Measurements from ENCODE around the gene RASA3.
"Not testable (repeated sequence)": the region's sequence is repeated elsewhere in the genome, so short reads cannot be mapped to it uniquely, and the experiment has no call there.

The RASA3 gene

GRCh38 chr13:114153485-114154080, 21.2 kb upstream of the RASA3 start:
- no peaks in the 10 kb centered on the region for H3K36me3 ChIP-seq (ENCODE audit: control insufficient read depth, insufficient read depth, low read length)
- H3K27me3 ChIP-seq (ENCODE audit: control insufficient read depth, insufficient read depth, low read length) = peaks cover 3% of the 10 kb centered on the region
- H3K9me3 ChIP-seq (ENCODE audit: control insufficient read depth, insufficient read depth, low read length) = no peaks in the 10 kb centered on the region
- H3K4me1 ChIP-seq (ENCODE audit: control insufficient read depth, insufficient read depth, low read length) = no peaks in the 10 kb centered on the region
- no peak overlapping the region for H3K9ac ChIP-seq (ENCODE audit: low read depth, low read length)
- H3K4me3 ChIP-seq (ENCODE audit: low read depth, low read length) = no peak overlapping the region

- no peaks in the 10 kb centered on the region for H3K4me1 ChIP-seq (ENCODE audit: control insufficient read depth, insufficient read depth, low read length)
- no peaks in the 10 kb centered on the region for H3K36me3 ChIP-seq (ENCODE audit: control insufficient read depth, insufficient read depth, low read length)
- peaks cover 3% of the 10 kb centered on the region for H3K27me3 ChIP-seq (ENCODE audit: control insufficient read depth, insufficient read depth, low read length)
- H3K4me3 ChIP-seq (ENCODE audit: low read depth, low read length) = no peak overlapping the region
- no peaks in the 10 kb centered on the region for H3K9me3 ChIP-seq (ENCODE audit: control insufficient read depth, insufficient read depth, low read length)
- H3K9ac ChIP-seq (ENCODE audit: low read depth, low read length) = no peak overlapping the region
These were observed 20.5 kb upstream of the RASA3 start for GRCh38 chr13:114152831-114153371.

- no peaks in the 10 kb centered on the region for H3K9me3 ChIP-seq (ENCODE audit: control insufficient read depth, insufficient read depth, low read length)
- H3K36me3 ChIP-seq (ENCODE audit: control insufficient read depth, insufficient read depth, low read length) = no peaks in the 10 kb centered on the region
- no peaks in the 10 kb centered on the region for H3K4me1 ChIP-seq (ENCODE audit: control insufficient read depth, insufficient read depth, low read length)
- H3K27me3 ChIP-seq (ENCODE audit: control insufficient read depth, insufficient read depth, low read length) = peaks cover 3% of the 10 kb centered on the region
- no peak overlapping the region for H3K9ac ChIP-seq (ENCODE audit: low read depth, low read length)
- H3K4me3 ChIP-seq (ENCODE audit: low read depth, low read length) = no peak overlapping the region
These were observed 19.8 kb upstream of the RASA3 start for GRCh38 chr13:114152285-114152645.

- H3K9me3 ChIP-seq (ENCODE audit: control insufficient read depth, insufficient read depth, low read length) = no peaks in the 10 kb centered on the region
- peaks cover 3% of the 10 kb centered on the region for H3K27me3 ChIP-seq (ENCODE audit: control insufficient read depth, insufficient read depth, low read length)
- no peaks in the 10 kb centered on the region for H3K36me3 ChIP-seq (ENCODE audit: control insufficient read depth, insufficient read depth, low read length)
- H3K4me3 ChIP-seq (ENCODE audit: low read depth, low read length) = no peak overlapping the region
- H3K4me1 ChIP-seq (ENCODE audit: control insufficient read depth, insufficient read depth, low read length) = no peaks in the 10 kb centered on the region
- H3K9ac ChIP-seq (ENCODE audit: low read depth, low read length) = no peak overlapping the region
These were observed 19.3 kb upstream of the RASA3 start for GRCh38 chr13:114151565-114152284.

- H3K4me1 ChIP-seq (ENCODE audit: control insufficient read depth, insufficient read depth, low read length) = no peaks in the 10 kb centered on the region
- no peaks in the 10 kb centered on the region for H3K9me3 ChIP-seq (ENCODE audit: control insufficient read depth, insufficient read depth, low read length)
- H3K27me3 ChIP-seq (ENCODE audit: control insufficient read depth, insufficient read depth, low read length) = peaks cover 3% of the 10 kb centered on the region
- no peaks in the 10 kb centered on the region for H3K36me3 ChIP-seq (ENCODE audit: control insufficient read depth, insufficient read depth, low read length)
- H3K9ac ChIP-seq (ENCODE audit: low read depth, low read length) = no peak overlapping the region
- no peak overlapping the region for H3K4me3 ChIP-seq (ENCODE audit: low read depth, low read length)
These were observed 18.6 kb upstream of the RASA3 start for GRCh38 chr13:114151031-114151430.

- Histone ChIP-seq H3K27me3 (ENCODE audit: control insufficient read depth, insufficient read depth, low read length) (peaks cover 3% of the 10 kb centered on the region), H3K9me3 (ENCODE audit: control insufficient read depth, insufficient read depth, low read length) (no peaks in the 10 kb centered on the region), H3K9ac (ENCODE audit: low read depth, low read length) (no peak overlapping the region), H3K4me3 (ENCODE audit: low read depth, low read length) (no peak overlapping the region), H3K4me1 (ENCODE audit: control insufficient read depth, insufficient read depth, low read length) (no peaks in the 10 kb centered on the region), H3K36me3 (ENCODE audit: control insufficient read depth, insufficient read depth, low read length) (no peaks in the 10 kb centered on the region)
These were observed 17.6 kb upstream of the RASA3 start for GRCh38 chr13:114149774-114150740.

GRCh38 chr13:114148886-114149285, 16.5 kb upstream of the RASA3 start:
- H3K27me3 ChIP-seq (ENCODE audit: control insufficient read depth, insufficient read depth, low read length); H3K36me3 ChIP-seq (ENCODE audit: control insufficient read depth, insufficient read depth, low read length); H3K4me1 ChIP-seq (ENCODE audit: control insufficient read depth, insufficient read depth, low read length); H3K9me3 ChIP-seq (ENCODE audit: control insufficient read depth, insufficient read depth, low read length); H3K4me3 ChIP-seq (ENCODE audit: low read depth, low read length); H3K9ac ChIP-seq (ENCODE audit: low read depth, low read length): not testable (repeated sequence)

GRCh38 chr13:114148521-114148855, 16.1 kb upstream of the RASA3 start:
- Histone ChIP-seq H3K36me3 (ENCODE audit: control insufficient read depth, insufficient read depth, low read length) (no peaks in the 10 kb centered on the region), H3K9ac (ENCODE audit: low read depth, low read length) (no peak overlapping the region), H3K4me3 (ENCODE audit: low read depth, low read length) (no peak overlapping the region), H3K4me1 (ENCODE audit: control insufficient read depth, insufficient read depth, low read length) (no peaks in the 10 kb centered on the region), H3K9me3 (ENCODE audit: control insufficient read depth, insufficient read depth, low read length) (no peaks in the 10 kb centered on the region), H3K27me3 (ENCODE audit: control insufficient read depth, insufficient read depth, low read length) (peaks cover 1% of the 10 kb centered on the region)

- H3K27me3 ChIP-seq (ENCODE audit: control insufficient read depth, insufficient read depth, low read length) = no peaks in the 10 kb centered on the region
- H3K9ac ChIP-seq (ENCODE audit: low read depth, low read length) = no peak overlapping the region
- no peak overlapping the region for H3K4me3 ChIP-seq (ENCODE audit: low read depth, low read length)
- no peaks in the 10 kb centered on the region for H3K9me3 ChIP-seq (ENCODE audit: control insufficient read depth, insufficient read depth, low read length)
- no peaks in the 10 kb centered on the region for H3K36me3 ChIP-seq (ENCODE audit: control insufficient read depth, insufficient read depth, low read length)
- H3K4me1 ChIP-seq (ENCODE audit: control insufficient read depth, insufficient read depth, low read length) = no peaks in the 10 kb centered on the region
These were observed 15.5 kb upstream of the RASA3 start for GRCh38 chr13:114147803-114148520.

- Histone ChIP-seq H3K9me3 (ENCODE audit: control insufficient read depth, insufficient read depth, low read length) (no peaks in the 10 kb centered on the region), H3K4me3 (ENCODE audit: low read depth, low read length) (no peak overlapping the region), H3K9ac (ENCODE audit: low read depth, low read length) (no peak overlapping the region), H3K27me3 (ENCODE audit: control insufficient read depth, insufficient read depth, low read length) (no peaks in the 10 kb centered on the region), H3K4me1 (ENCODE audit: control insufficient read depth, insufficient read depth, low read length) (no peaks in the 10 kb centered on the region), H3K36me3 (ENCODE audit: control insufficient read depth, insufficient read depth, low read length) (no peaks in the 10 kb centered on the region)
These were observed 14.2 kb upstream of the RASA3 start for GRCh38 chr13:114146629-114147028.

GRCh38 chr13:114146173-114146572, 13.8 kb upstream of the RASA3 start:
- H3K9ac ChIP-seq (ENCODE audit: low read depth, low read length) = no peak overlapping the region
- no peaks in the 10 kb centered on the region for H3K27me3 ChIP-seq (ENCODE audit: control insufficient read depth, insufficient read depth, low read length)

More at GRCh38 chr13:114146173-114146572, 13.8 kb upstream of the RASA3 start:
- H3K9me3 ChIP-seq (ENCODE audit: control insufficient read depth, insufficient read depth, low read length) = no peaks in the 10 kb centered on the region
- no peaks in the 10 kb centered on the region for H3K4me1 ChIP-seq (ENCODE audit: control insufficient read depth, insufficient read depth, low read length)
- no peaks in the 10 kb centered on the region for H3K36me3 ChIP-seq (ENCODE audit: control insufficient read depth, insufficient read depth, low read length)
- H3K4me3 ChIP-seq (ENCODE audit: low read depth, low read length) = no peak overlapping the region

Measured in iPS-15b (cell line).